ENCODE measurements around the gene SLC35A2. TPM values are rescaled to one million over a fixed set of nuclear protein-coding genes. Genes with fewer than 3 reads are reported as not detected.

Gene SLC35A2
- total RNA-seq, 1 experiment from 2014 or later: 35.0 TPM

DNA sequence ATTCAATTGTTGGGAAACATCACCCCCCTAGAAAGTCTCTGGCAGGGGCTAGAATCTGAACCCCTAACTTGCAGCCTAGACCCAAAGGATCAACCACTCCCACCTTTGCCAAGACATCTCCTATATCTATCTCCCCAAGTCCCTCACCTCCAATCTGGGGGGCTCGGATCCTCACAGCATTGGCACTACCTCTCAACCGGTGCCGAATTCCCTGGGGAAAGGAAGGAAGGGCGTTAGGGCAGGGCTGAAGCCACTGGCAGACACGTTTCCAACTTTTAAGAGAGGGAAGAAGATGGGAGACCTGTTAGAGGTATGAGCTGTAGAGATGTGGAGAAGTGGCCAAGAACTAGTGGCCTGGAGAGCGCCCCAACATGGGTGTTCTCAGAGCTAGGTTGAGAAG, 16.6 kb downstream of the SLC35A2 start:
- Histone ChIP-seq H3K79me2 (ENCODE audit: insufficient read depth, low read length) (peaks cover 35% of the 10 kb centered on the region), H3K9me3 (ENCODE audit: control insufficient read depth in 1 of 2, insufficient read depth in 1 of 2, low read depth in 1 of 2, low read length in 2 of 2) (no peaks in the 10 kb centered on the region), H3K9ac (ENCODE audit: low read length) (no peak overlapping the region), H3K4me2 (ENCODE audit: low read length) (no peak overlapping the region), H4K20me1 (ENCODE audit: insufficient read depth) (no peaks in the 10 kb centered on the region), H3K27me3 (ENCODE audit: insufficient read depth, low read length) (no peaks in the 10 kb centered on the region), H3K27ac (ENCODE audit: low read depth, low read length) (no peak overlapping the region), H3K4me3 (replicated peaks in 1 of 2; ENCODE audit: low read depth in 1 of 2, low read length in 2 of 2) (no peak overlapping the region), H3K9me2 (ENCODE audit: insufficient read depth) (no peaks in the 10 kb centered on the region), H3K36me3 (ENCODE audit: control insufficient read depth in 1 of 2, insufficient read depth in 2 of 2, low read length in 2 of 2) (peaks cover 0 to 7% of the 10 kb centered on the region in 2 experiments; a peak in 1 of 4 replicates), H2AFZ (ENCODE audit: low read depth, low read length, poor library complexity, severe bottlenecking) (no peak overlapping the region), H3K4me1 (ENCODE audit: control insufficient read depth in 1 of 2, insufficient read depth in 2 of 2, low read length in 2 of 2) (peaks cover 5 to 24% of the 10 kb centered on the region in 2 experiments; a peak in 3 of 4 replicates)
- BruUV-seq (replicated peaks): no TSS peak
- ChIA-PET CTCF (no interaction called here), POLR2A (no interaction called here), RAD21 (ENCODE audit: low non-redundant PET in 1 of 2, low total read pairs in 2 of 2, uncharacterized antibody in 2 of 2, unreplicated experiment in 2 of 2) (no interaction called here)
- intact Hi-C loops (cut with micrococcal nuclease): loop anchor here (10.0 kb wide), 1 partner anchor 90 kb away; the partner anchor contains the start of gene HDAC6
- DNase-seq (ENCODE audit: low read depth, low spot score) (no peak), ATAC-seq (no peak)
- no peak for TF ChIP-seq JUND (IDR thresholded peaks at IDR 0.05)
- TF ChIP-seq RAD21 (IDR thresholded peaks at IDR 0.05; ENCODE audit: low read depth): no peak
- TF ChIP-seq, protein P1, sequence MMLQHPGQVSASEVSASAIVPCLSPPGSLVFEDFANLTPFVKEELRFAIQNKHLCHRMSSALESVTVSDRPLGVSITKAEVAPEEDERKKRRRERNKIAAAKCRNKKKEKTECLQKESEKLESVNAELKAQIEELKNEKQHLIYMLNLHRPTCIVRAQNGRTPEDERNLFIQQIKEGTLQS (IDR thresholded peaks at IDR 0.05): no peak
- no peak for TF ChIP-seq TCF7L2 (IDR thresholded peaks at IDR 0.05; ENCODE audit: borderline replicate concordance, extremely low read depth, insufficient read depth, insufficient read length)
- TF ChIP-seq EZH2 (IDR thresholded peaks at IDR 0.05): no peak
- TF ChIP-seq POLR2A (IDR thresholded peaks at IDR 0.05; ENCODE audit: borderline replicate concordance, extremely low read depth, insufficient read depth, insufficient read length): no peak
- TF ChIP-seq ELF1 (IDR thresholded peaks at IDR 0.05; ENCODE audit: borderline replicate concordance, low read depth): no peak
- TF ChIP-seq SIN3A (IDR thresholded peaks at IDR 0.05; ENCODE audit: low read depth): no peak
- TF ChIP-seq ZFX (IDR thresholded peaks at IDR 0.05): no peak
- TF ChIP-seq YY1 (IDR thresholded peaks at IDR 0.05; ENCODE audit: extremely low read depth, insufficient replicate concordance, low read depth, low read length): no peak
- TF ChIP-seq CEBPB (IDR thresholded peaks at IDR 0.05; ENCODE audit: low read depth): no peak
- TF ChIP-seq FOSL1 (IDR thresholded peaks at IDR 0.05; ENCODE audit: low read depth): no peak
- TF ChIP-seq, protein P2, sequence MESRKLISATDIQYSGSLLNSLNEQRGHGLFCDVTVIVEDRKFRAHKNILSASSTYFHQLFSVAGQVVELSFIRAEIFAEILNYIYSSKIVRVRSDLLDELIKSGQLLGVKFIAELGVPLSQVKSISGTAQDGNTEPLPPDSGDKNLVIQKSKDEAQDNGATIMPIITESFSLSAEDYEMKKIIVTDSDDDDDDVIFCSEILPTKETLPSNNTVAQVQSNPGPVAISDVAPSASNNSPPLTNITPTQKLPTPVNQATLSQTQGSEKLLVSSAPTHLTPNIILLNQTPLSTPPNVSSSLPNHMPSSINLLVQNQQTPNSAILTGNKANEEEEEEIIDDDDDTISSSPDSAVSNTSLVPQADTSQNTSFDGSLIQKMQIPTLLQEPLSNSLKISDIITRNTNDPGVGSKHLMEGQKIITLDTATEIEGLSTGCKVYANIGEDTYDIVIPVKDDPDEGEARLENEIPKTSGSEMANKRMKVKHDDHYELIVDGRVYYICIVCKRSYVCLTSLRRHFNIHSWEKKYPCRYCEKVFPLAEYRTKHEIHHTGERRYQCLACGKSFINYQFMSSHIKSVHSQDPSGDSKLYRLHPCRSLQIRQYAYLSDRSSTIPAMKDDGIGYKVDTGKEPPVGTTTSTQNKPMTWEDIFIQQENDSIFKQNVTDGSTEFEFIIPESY (IDR thresholded peaks at IDR 0.05; ENCODE audit: extremely low read depth, insufficient replicate concordance, low read length): no peak
- TF ChIP-seq SP1 (IDR thresholded peaks at IDR 0.05; ENCODE audit: low read depth): no peak
- no peak for TF ChIP-seq EGR1 (IDR thresholded peaks at IDR 0.05; ENCODE audit: low read depth)
- no peak for TF ChIP-seq POLR2AphosphoS5 (IDR thresholded peaks at IDR 0.05; ENCODE audit: low read depth, low read length)
- TF ChIP-seq ZNF274 (IDR thresholded peaks at IDR 0.05; ENCODE audit: low read depth, low read length): no peak
